GM19468 (cell line): Measurements from ENCODE around the gene TIGD2.

ENCODE experiments used
- ATAC-seq: cut with Tn5 transposase; IDR thresholded peaks from one replicate; pipeline ENCODE4 v1.9.1; 2021; ENCODE audit warnings: mild to moderate bottlenecking, moderate library complexity, moderate number of reproducible peaks; ENCODE audit not compliant: unreplicated experiment; ENCODE audit errors: extremely low read depth

TIGD2 gene

DNA sequence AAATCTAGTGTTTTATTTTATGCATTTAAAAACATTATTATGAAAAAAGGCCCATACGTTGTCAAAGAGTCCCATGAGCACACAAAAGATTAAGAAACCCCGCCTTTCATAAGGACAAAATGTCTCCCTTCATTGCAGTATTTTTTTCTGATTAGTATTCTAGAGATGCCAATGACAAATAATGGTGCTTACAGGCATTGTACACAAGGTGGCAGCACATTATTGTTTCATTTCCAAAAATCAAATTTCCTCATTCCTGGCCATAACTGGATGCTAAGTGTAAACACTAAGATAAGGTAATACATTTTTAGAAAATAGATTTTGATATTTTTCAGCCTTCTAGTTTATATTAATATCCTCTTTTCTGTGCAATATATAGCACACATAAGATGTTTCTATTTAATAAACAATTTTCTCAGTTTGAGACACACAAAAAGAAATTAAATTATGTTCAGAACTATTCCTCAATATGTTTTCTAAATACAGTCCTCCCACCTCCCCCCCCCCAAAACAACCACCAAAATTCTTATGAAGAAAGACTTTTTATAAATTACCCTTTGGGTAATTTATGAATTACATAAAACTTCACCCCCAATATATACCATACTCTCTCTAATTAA is 47.7 kb downstream of the TIGD2 start:
- no peak for ATAC-seq

DNA sequence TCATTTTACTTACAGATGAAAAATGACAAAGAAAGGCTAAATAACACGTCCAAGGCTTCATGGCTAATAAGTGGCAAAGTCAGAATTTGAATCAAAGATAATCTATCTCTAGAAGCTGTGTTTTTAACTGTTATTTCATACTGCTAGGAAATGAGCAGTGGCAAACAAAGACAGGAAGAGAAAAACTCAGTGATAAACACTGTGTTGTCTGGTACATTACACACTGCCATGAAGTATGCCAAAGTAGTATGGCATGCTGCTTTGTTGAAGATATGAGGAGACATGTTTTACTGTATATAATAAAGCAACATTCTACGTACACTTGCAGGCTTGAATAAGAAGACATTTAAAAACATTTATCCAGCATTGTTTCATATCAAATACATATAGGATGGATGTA is 49.5 kb downstream of the TIGD2 start:
- ATAC-seq, result no peak

DNA sequence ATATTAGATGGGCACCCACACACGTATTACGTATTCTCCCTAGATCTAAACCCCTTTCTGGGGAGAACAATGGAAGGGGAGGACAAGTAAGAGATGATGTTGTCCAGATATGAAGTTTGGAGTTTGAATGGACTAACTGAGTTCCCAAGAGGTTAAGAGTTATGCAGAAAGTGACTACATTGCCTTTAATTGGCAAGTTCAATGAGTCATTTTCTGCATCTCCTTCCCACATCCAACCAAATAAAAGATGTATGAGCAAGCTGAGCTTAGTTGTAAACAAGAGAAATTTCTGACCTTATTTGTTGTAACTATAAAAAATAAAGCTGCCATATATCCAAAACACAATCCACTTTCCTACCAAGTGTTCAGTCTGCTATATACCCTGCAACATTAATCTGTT is 50.5 kb downstream of the TIGD2 start:
- ATAC-seq, result no peak

- no peak for ATAC-seq
Measured at GRCh38 chr4:89162496-89162895, 51.2 kb downstream of the TIGD2 start.

DNA sequence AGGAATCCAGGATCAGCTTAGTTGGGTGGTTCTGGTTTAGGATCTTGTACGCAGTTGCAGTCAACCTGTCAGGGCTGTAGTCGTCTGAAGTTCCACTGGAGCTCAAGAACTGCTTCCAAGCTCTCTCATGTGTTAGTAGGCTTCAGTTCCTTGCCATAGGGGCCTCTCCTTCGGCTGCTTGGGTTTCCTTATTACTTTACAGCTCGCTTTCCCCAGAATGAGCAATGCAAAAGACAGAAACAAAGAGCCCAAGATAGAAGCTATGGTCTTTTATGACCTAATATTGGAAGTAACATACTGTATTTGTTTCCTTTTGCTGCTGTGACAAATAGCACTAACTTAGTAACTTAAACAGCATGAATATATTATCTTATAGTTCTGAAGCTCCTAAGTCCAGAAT is 51.7 kb downstream of the TIGD2 start:
- no peak for ATAC-seq

GRCh38 chr4:89164400-89164799 is 53.1 kb downstream of the TIGD2 start:
- ATAC-seq, result no peak
